Colonic mucosa (tissue), 4 donors: ENCODE results near the gene ANKRD62. TPM values are rescaled to one million over a fixed set of nuclear protein-coding genes. Genes with fewer than 3 reads are reported as not detected.
"Not testable (repeated sequence)": the region's sequence is repeated elsewhere in the genome, so short reads cannot be mapped to it uniquely, and the experiment has no call there.

Source experiments
- DNase-seq: peaks from one replicate; pipeline ENCODE4 v3.0.0-alpha.2; 2020
- H3K27ac ChIP-seq: fragments of 200-600 bp; one replicate; pipeline ENCODE4 v1.8.0; 2021
- H3K27me3 ChIP-seq: fragments of 200-600 bp; one replicate; pipeline ENCODE4 v1.8.0; 2021
- H3K36me3 ChIP-seq: fragments of 200-600 bp; one replicate; pipeline ENCODE4 v1.8.0; 2021
- H3K4me1 ChIP-seq: fragments of 200-600 bp; one replicate; pipeline ENCODE4 v1.8.0; 2021; ENCODE audit warnings: mild to moderate bottlenecking
- H3K4me3 ChIP-seq: fragments of 200-600 bp; one replicate; pipeline ENCODE4 v1.8.0; 2021
- H3K9ac ChIP-seq, 2 donors: one replicate each; pipeline ENCODE4 v1.7.0; 2013; ENCODE audit warnings: control low read depth in 2 of 2, low read depth in 2 of 2, low read length in 2 of 2
- H3K9me3 ChIP-seq: fragments of 200-600 bp; one replicate; pipeline ENCODE4 v1.8.0; 2021
- intact Hi-C: fragments of 100-400 bp; cut with DNase I; formaldehyde crosslinking; loops from one replicate; pipeline ENCODE4 v1.14.1; 2022
- total RNA-seq, 2 donors: library from RNA; stranded (reverse); fragmentation: NEBNext Ultra II Directional in 1 of 2; extraction: Animal tissue kit (Norgen Biotek cat#: 25700) in 1 of 2; gene quantifications; one replicate each; pipeline ENCODE4 v1.2.1, GENCODE V29; 2021
- TF ChIP-seq, protein P1 (sequence below): fragments of 200-600 bp; IDR thresholded peaks from one replicate; pipeline ENCODE4 v1.8.0; 2022; ENCODE audit warnings: antibody characterized with exemption, mild to moderate bottlenecking
- donor health status: healthy.
- donor health status: DM: no; HTN: no; CAD: no.
- donor health status: DM: no; HTN: no; CAD: no.

The ANKRD62 gene
- total RNA-seq, 2 donors from 2014 or later, result 0.19 to 0.40 TPM

DNA sequence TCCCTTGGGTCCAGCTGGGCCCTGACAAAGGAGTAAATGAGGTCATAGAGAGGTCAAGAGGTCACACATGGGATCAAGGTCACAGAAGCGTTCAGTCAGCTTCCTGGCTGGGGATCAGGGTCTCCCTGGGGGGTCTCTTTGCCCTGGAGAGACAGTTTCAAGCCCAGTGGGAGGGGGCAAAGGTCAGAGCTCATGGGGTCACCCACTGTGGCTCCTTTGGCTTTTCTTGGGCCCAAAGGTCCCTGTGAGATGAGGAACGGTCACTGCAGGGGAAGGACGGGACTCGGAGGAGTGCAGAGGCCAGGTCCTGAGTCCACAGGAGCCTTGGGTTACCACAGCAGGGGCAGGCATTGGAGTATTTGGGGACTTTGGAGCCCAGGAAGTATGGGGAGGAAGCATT lies 30.7 kb upstream of the ANKRD62 start:
- no peaks in the 10 kb centered on the region for H3K9me3 ChIP-seq
- TF ChIP-seq, protein P1, sequence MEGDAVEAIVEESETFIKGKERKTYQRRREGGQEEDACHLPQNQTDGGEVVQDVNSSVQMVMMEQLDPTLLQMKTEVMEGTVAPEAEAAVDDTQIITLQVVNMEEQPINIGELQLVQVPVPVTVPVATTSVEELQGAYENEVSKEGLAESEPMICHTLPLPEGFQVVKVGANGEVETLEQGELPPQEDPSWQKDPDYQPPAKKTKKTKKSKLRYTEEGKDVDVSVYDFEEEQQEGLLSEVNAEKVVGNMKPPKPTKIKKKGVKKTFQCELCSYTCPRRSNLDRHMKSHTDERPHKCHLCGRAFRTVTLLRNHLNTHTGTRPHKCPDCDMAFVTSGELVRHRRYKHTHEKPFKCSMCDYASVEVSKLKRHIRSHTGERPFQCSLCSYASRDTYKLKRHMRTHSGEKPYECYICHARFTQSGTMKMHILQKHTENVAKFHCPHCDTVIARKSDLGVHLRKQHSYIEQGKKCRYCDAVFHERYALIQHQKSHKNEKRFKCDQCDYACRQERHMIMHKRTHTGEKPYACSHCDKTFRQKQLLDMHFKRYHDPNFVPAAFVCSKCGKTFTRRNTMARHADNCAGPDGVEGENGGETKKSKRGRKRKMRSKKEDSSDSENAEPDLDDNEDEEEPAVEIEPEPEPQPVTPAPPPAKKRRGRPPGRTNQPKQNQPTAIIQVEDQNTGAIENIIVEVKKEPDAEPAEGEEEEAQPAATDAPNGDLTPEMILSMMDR, result no peak
- no peak for DNase-seq
- no peaks in the 10 kb centered on the region for H3K4me1 ChIP-seq
- no peak overlapping the region for H3K4me3 ChIP-seq
- intact Hi-C loops, result no loop called here
- H3K9ac ChIP-seq, result no peak overlapping the region
- no peak overlapping the region for H3K27ac ChIP-seq
- H3K36me3 ChIP-seq, result no peaks in the 10 kb centered on the region
- H3K27me3 ChIP-seq, result no peaks in the 10 kb centered on the region

DNA sequence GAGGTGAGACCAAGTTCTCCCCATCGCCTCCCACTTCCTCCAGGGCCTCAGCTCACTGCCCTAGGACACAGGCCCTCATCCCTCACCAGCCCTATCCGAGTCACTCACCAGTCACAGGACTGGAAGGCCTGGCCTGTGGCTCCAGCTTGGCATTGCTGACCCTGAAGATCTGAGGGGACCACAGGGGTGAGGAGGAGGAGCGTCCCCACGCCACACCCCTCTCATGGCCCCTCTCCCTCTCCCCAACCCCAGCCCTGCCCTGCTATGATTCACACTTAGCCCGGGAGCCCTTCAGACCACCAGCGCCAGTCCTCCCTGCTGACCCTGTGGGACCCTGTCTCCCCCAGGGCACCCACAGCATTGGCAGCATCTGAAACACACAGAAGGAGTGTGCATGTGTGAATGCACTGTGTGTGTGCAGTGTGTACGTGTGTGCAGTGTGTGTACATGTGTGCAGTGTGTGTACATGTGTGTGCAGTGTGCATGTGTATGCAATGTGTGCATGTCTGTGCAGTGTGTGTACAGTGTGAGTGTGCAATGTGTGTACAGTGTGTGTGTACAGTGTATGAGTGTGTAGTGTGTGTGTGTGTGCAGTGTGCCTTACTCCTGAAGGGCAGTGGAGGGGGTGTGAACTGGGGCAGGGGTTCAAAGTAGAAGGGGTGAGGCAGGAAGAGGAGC lies 29.4 kb upstream of the ANKRD62 start:
- Histone ChIP-seq H3K4me1 (no peaks in the 10 kb centered on the region), H3K36me3 (no peaks in the 10 kb centered on the region), H3K4me3 (no peak overlapping the region), H3K9ac (no peak overlapping the region), H3K27me3 (no peaks in the 10 kb centered on the region), H3K9me3 (no peaks in the 10 kb centered on the region), H3K27ac (no peak overlapping the region)
- TF ChIP-seq, protein P1, result no peak
- intact Hi-C loops, result no loop called here
- DNase-seq, result no peak

DNA sequence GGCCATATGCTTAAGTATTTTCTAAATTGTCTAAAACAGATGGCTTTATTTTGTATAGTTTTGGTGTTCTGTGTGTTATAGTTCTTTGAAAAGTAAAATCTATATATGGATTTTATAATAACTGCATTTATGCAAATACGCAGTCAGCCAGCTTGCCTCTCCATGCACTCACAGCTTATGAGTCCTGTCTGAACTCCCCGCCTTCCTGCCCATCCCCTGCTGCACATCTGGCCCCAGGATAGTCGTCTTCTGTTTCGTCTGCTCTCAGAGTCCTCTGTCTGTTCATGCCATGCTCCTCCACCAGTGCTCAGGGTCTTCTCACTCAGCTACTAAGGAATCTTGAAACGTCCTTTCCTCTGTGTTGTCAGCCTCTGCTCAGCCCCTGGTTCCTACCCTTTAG lies 28.2 kb upstream of the ANKRD62 start:
- no peak overlapping the region for H3K27ac ChIP-seq
- H3K9me3 ChIP-seq, result no peaks in the 10 kb centered on the region
- TF ChIP-seq, protein P1, result no peak
- H3K36me3 ChIP-seq, result no peaks in the 10 kb centered on the region
- H3K4me3 ChIP-seq, result no peak overlapping the region
- H3K9ac ChIP-seq, result no peak overlapping the region
- DNase-seq, result no peak
- H3K27me3 ChIP-seq, result no peaks in the 10 kb centered on the region
- intact Hi-C loops, result no loop called here
- no peaks in the 10 kb centered on the region for H3K4me1 ChIP-seq

DNA sequence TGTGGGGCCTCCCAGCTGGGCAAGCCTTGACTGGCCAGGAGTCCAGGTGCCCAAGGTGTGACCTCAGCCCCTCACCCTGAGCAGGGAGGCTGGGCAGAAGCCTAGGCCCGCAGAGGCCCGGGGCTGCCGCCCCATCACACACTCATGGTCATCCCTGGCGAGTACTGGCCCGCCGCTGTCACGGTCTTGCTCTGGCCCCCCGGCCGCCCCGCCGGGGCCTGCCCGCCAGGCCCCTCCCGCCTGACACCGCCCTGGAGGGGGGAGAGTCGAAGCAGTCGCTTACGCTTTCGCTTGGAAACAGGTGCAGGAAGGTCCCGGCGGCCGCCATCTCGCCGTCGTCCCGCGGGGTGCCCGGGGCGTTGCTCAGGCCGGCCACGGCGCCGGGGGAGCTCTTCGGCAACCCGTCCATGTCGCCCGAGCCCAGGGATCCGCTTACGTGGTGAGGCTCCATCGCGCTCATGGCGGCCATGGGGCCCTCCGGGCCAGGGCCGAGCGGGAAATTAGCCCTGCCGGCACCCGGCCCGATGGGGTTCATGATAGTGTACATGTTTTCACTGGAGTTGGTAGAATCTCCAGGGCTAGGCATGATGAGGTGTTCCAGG lies 26.6 kb upstream of the ANKRD62 start:
- DNase-seq, result no peak
- no peak overlapping the region for H3K9ac ChIP-seq

DNA sequence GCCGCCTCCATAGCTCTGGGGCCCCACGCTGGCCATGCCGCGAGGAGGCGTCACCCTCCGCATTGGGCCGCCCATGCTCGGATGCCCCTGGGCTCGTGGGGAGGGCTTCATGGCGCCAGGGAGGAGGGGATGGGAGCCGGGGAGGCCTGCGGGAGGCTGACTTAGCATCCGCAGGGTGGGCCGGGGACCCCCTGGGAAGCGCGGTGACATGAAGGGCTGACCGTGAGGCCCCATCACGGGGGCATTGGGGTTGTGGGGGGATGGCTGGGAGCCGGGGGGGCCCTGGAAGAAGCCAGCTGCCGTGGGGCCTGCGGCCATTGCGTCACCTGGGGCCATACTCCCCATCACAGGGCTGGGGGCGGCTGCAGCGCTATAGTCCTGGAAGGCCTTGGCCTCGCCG lies 26.0 kb upstream of the ANKRD62 start:
- H3K36me3 ChIP-seq, result no peaks in the 10 kb centered on the region
- no peak overlapping the region for H3K27ac ChIP-seq
- intact Hi-C loops, result no loop called here
- no peaks in the 10 kb centered on the region for H3K9me3 ChIP-seq
- DNase-seq, result no peak
- no peaks in the 10 kb centered on the region for H3K27me3 ChIP-seq
- no peaks in the 10 kb centered on the region for H3K4me1 ChIP-seq
- no peak overlapping the region for H3K4me3 ChIP-seq
- H3K9ac ChIP-seq, result no peak overlapping the region
- TF ChIP-seq, protein P1, result no peak

More for the DNA sequence above, 26.6 kb upstream of the ANKRD62 start:
- intact Hi-C loops, result no loop called here
- Histone ChIP-seq H3K27me3 (no peaks in the 10 kb centered on the region), H3K9me3 (no peaks in the 10 kb centered on the region), H3K4me3 (no peak overlapping the region), H3K4me1 (no peaks in the 10 kb centered on the region), H3K27ac (no peak overlapping the region), H3K36me3 (no peaks in the 10 kb centered on the region)
- TF ChIP-seq, protein P1, result no peak

DNA sequence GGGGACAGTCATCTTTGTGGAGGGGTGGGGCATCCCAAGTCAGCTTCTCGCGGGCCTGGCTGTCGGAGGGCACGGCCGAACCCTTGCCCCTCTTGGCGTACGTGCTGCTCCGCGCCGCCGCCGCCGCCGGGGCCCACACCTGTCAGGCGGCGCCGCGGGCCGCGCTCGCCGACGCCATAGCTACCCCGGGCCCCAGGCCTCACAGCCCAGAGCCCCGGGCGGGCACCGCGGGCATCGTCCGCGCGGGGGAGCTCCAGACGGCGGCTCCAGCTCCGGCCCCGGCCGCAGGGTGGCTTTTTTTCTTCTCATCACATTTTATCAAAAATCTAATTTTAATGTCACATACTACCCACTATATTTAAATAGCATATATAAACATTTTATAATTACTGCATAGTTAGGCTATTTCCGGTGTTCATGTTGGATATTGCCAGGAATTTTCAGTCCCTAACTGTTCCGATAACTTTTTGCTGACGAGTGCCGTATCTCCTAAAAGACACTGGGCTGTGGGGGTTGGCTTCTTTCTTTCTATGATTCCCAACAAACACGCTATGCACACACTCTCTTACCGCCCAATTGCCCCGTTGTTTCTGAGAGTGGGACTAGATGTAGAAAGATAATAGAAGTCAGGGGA lies 25.2 kb upstream of the ANKRD62 start:
- H3K9me3 ChIP-seq, H3K4me1 ChIP-seq, intact Hi-C loops, H3K27me3 ChIP-seq, H3K4me3 ChIP-seq, H3K36me3 ChIP-seq, DNase-seq, H3K9ac ChIP-seq, H3K27ac ChIP-seq: not testable (repeated sequence)
